Testis (tissue), 3 donors: ENCODE data around the gene CLCN6. TPM values are rescaled to one million over a fixed set of nuclear protein-coding genes. Genes with fewer than 3 reads are reported as not detected.

Experiments used
- DNase-seq: peaks from one replicate; pipeline ENCODE4 v3.0.0-alpha.2; 2019
- H3K27ac ChIP-seq, 2 donors: fragments of 200-600 bp; sonication (generic); one replicate each; pipeline ENCODE4 v1.5.1; 2019
- H3K27me3 ChIP-seq: fragments of 200-600 bp; sonication (generic); one replicate; pipeline ENCODE4 v1.5.1; 2019
- H3K36me3 ChIP-seq: fragments of 200-600 bp; sonication (generic); one replicate; pipeline ENCODE4 v1.5.1; 2017; ENCODE audit warnings: low read depth; ENCODE audit errors: missing control alignments
- H3K4me1 ChIP-seq: fragments of 200-600 bp; sonication (generic); one replicate; pipeline ENCODE4 v1.5.1; 2019
- H3K4me3 ChIP-seq, 2 donors: fragments of 200-600 bp; sonication (generic); one replicate each; pipeline ENCODE4 v1.5.1; 2017 to 2019
- H3K9me3 ChIP-seq: fragments of 200-600 bp; sonication (generic); one replicate; pipeline ENCODE4 v1.5.1; 2017
- POLR2A ChIP-seq: fragments of 450-650 bp; IDR thresholded peaks from one replicate; pipeline ENCODE4 v1.6.1; 2017; ENCODE audit warnings: antibody characterized with exemption, mild to moderate bottlenecking, moderate library complexity
- WGBS, 2 donors: methylation state at CpG; one replicate each; pipeline ENCODE4 v1.1.5; 2018; 5-methylcytosine and 5-hydroxymethylcytosine counted together
- intact Hi-C: fragments of 100-400 bp; cut with DNase I; formaldehyde crosslinking; loops from one replicate; pipeline ENCODE4 v1.15.1; 2023; ENCODE audit warnings: low total_unique reads
- polyA plus RNA-seq: library from polyadenylated mRNA; stranded (reverse); fragments of 350-450 nt; fragmentation: Illumina TruSeq; extraction: RNeasy Lipid Tissue Mini Kit (QIAGEN cat#74804); gene quantifications from one replicate; pipeline ENCODE4 v1.2.3, GENCODE V29; 2014; ENCODE audit warnings: low read depth, low replicate concordance; ENCODE audit not compliant: insufficient read depth
- total RNA-seq, 2 donors: library from RNA; depleted of rRNA; stranded (reverse); fragments of >200 nt; gene quantifications; one replicate each; pipeline ENCODE4 v1.2.3, GENCODE V29; 2016
- TF ChIP-seq, protein P1 (sequence below), 3 experiments: fragments of 450-650 bp in 2 of 3; fragments of 200-600 bp in 1 of 3; sonication (generic) in 1 of 3; IDR thresholded peaks; one replicate each; pipeline ENCODE4 v1.5.1; 2016 to 2019; ENCODE audit warnings: antibody characterized with exemption in 3 of 3, mild to moderate bottlenecking in 2 of 3, moderate library complexity in 1 of 3

CLCN6 gene
- total and polyA plus RNA-seq, 3 donors from 2014 or later = 47.9 to 91.7 (median 57.1) TPM

- intact Hi-C loops = no loop called here
- WGBS, 2 donors = 82 to 83% methylated on average over 8 of the region's 8 CpGs
- H3K27ac ChIP-seq = no peak overlapping the region
- no peaks in the 10 kb centered on the region for H3K9me3 ChIP-seq
- DNase-seq = no peak
- peaks cover 8% of the 10 kb centered on the region for H3K4me1 ChIP-seq
- H3K27me3 ChIP-seq = peaks cover 7% of the 10 kb centered on the region
- no peaks in the 10 kb centered on the region for H3K36me3 ChIP-seq
- TF ChIP-seq, protein P1, sequence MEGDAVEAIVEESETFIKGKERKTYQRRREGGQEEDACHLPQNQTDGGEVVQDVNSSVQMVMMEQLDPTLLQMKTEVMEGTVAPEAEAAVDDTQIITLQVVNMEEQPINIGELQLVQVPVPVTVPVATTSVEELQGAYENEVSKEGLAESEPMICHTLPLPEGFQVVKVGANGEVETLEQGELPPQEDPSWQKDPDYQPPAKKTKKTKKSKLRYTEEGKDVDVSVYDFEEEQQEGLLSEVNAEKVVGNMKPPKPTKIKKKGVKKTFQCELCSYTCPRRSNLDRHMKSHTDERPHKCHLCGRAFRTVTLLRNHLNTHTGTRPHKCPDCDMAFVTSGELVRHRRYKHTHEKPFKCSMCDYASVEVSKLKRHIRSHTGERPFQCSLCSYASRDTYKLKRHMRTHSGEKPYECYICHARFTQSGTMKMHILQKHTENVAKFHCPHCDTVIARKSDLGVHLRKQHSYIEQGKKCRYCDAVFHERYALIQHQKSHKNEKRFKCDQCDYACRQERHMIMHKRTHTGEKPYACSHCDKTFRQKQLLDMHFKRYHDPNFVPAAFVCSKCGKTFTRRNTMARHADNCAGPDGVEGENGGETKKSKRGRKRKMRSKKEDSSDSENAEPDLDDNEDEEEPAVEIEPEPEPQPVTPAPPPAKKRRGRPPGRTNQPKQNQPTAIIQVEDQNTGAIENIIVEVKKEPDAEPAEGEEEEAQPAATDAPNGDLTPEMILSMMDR (IDR thresholded peaks at IDR 0.05) = no peak
- no peak for TF ChIP-seq POLR2A
- no peak overlapping the region for H3K4me3 ChIP-seq
Measured at GRCh38 chr1:11855430-11855829, 49.4 kb downstream of the CLCN6 start.

DNA sequence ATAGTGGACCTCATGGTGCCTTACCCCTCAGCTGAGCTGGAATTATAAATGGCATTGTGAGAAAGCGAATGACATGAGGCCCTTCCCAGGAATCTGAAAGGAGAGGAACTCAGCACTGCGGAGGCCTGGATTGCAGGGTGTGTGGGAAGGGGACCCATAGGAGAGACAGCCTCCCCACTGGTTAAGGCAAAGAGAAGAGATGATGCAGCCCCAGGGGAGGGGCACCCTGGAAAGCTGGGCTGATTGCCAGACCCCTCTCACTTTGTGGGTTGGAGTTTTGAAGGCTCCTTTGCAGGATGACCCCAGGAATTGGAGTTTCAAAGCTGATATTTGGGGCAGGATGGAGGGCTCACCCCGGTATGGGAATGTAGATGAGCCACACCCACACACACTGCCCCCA, 50.7 kb downstream of the CLCN6 start:
- no peaks in the 10 kb centered on the region for H3K36me3 ChIP-seq
- peaks cover 8% of the 10 kb centered on the region for H3K4me1 ChIP-seq
- intact Hi-C loops = no loop called here
- H3K4me3 ChIP-seq = no peak overlapping the region
- 66 to 67% methylated on average over 3 of the region's 3 CpGs for WGBS, 2 donors
- TF ChIP-seq POLR2A = no peak
- TF ChIP-seq, protein P1 (IDR thresholded peaks at IDR 0.05) = no peak
- no peak overlapping the region for H3K27ac ChIP-seq
- peaks cover 7% of the 10 kb centered on the region for H3K27me3 ChIP-seq
- no peaks in the 10 kb centered on the region for H3K9me3 ChIP-seq
- no peak for DNase-seq

GRCh38 chr1:11857164-11857851, 51.3 kb downstream of the CLCN6 start:
- Histone ChIP-seq H3K9me3 (no peaks in the 10 kb centered on the region), H3K4me3 (no peak overlapping the region), H3K36me3 (no peaks in the 10 kb centered on the region), H3K27ac (no peak overlapping the region), H3K4me1 (peaks cover 8% of the 10 kb centered on the region), H3K27me3 (peaks cover 7% of the 10 kb centered on the region)
- TF ChIP-seq, protein P1 (IDR thresholded peaks at IDR 0.05) = no peak
- TF ChIP-seq POLR2A = no peak
- DNase-seq = no peak
- 53 to 54% methylated on average over 10 of the region's 10 CpGs for WGBS, 2 donors
- intact Hi-C loops = no loop called here

DNA sequence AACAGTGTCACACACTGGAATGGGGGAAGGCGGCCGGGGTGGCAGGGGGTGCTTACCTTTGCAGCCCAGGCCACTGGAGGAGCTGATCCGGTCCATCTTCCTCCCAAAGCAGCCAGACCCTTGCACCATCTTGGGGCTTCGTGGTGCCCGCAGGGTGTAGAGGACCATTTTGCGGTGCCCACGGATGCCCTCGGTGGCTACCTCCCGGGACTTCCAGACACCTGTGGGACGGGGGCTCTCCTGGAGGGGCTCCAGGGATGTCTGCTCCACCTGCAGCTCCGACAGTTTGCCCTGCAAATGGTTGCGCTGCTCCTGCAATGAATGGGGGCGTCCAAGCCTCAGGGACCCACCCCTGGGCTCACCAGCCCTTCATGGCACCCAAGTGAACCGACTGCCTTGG, 52.2 kb downstream of the CLCN6 start:
- peaks cover 7% of the 10 kb centered on the region for H3K27me3 ChIP-seq
- no peaks in the 10 kb centered on the region for H3K9me3 ChIP-seq
- H3K36me3 ChIP-seq = no peaks in the 10 kb centered on the region
- H3K4me1 ChIP-seq = peaks cover 8% of the 10 kb centered on the region
- TF ChIP-seq, protein P1 (IDR thresholded peaks at IDR 0.05) = no peak
- no peak for TF ChIP-seq POLR2A
- intact Hi-C loops = no loop called here
- WGBS, 2 donors = 30 to 69% methylated on average over 3 to 14 of the region's 14 CpGs
- H3K4me3 ChIP-seq = no peak overlapping the region
- H3K27ac ChIP-seq = no peak overlapping the region
- no peak for DNase-seq

GRCh38 chr1:11858613-11858967, 52.6 kb downstream of the CLCN6 start, which contains the start of gene NPPB:
Gene NPPB (minus strand): TSS chr1:11858945. CDS start chr1:11858833, 112 bp downstream.
- peaks cover 8% of the 10 kb centered on the region for H3K4me1 ChIP-seq
- no peak within 1 kb of the TSS for H3K4me3 ChIP-seq
- peaks cover 7% of the 10 kb centered on the region for H3K27me3 ChIP-seq
- H3K27ac ChIP-seq = no peak within 1 kb of the TSS
- intact Hi-C loops = no loop called here
- WGBS, 2 donors = 12 to 14% methylated on average over 6 to 16 of the region's 16 CpGs
- no peaks in the 10 kb centered on the region for H3K36me3 ChIP-seq
- no peaks in the 10 kb centered on the region for H3K9me3 ChIP-seq
- no peak for DNase-seq
- no peak for TF ChIP-seq POLR2A
- TF ChIP-seq, protein P1 (IDR thresholded peaks at IDR 0.05) = no peak
